CD8-positive, alpha-beta memory T cell (primary cell): ENCODE measurements around the gene XPO5. TPM values are rescaled to one million over a fixed set of nuclear protein-coding genes. Genes with fewer than 3 reads are reported as not detected.
"Not testable (repeated sequence)": the region's sequence is repeated elsewhere in the genome, so short reads cannot be mapped to it uniquely, and the experiment has no call there.

Source experiments
- CTCF ChIA-PET: fragments of 350-600 bp; sonication (Branson Sonifier 250); formaldehyde crosslinking; loops from one replicate; lab custom pipeline; 2021; ENCODE audit warnings: antibody characterized with exemption; lab: Charles Lee
- POLR2A ChIA-PET: fragments of 350-600 bp; sonication (Branson Sonifier 250); formaldehyde crosslinking; loops from one replicate; lab custom pipeline; 2021; ENCODE audit warnings: antibody characterized with exemption; lab: Charles Lee
- DNase-seq, 5 donors: peaks; one replicate each; pipeline versions ENCODE4 v3.0.0 to v3.0.0-alpha.2; 2020 to 2022; ENCODE audit warnings: mixed read lengths in 1 of 5
- H3K27ac ChIP-seq: one replicate; pipeline ENCODE4 v1.7.0; 2013; ENCODE audit warnings: low read depth, mild to moderate bottlenecking, low read length, moderate library complexity
- H3K27me3 ChIP-seq: 2 replicates; pipeline ENCODE4 v1.7.0; 2013; ENCODE audit warnings: low read length, mild to moderate bottlenecking; ENCODE audit not compliant: insufficient read depth, poor library complexity, severe bottlenecking
- H3K36me3 ChIP-seq: 2 replicates; pipeline ENCODE4 v1.7.0; 2013; ENCODE audit warnings: mild to moderate bottlenecking, low read length, moderate library complexity; ENCODE audit not compliant: insufficient read depth
- H3K4me1 ChIP-seq: 2 replicates; pipeline ENCODE4 v1.7.0; 2013; ENCODE audit warnings: mild to moderate bottlenecking, low read length, moderate library complexity; ENCODE audit not compliant: insufficient read depth
- H3K4me3 ChIP-seq: 2 replicates; pipeline ENCODE4 v1.7.0; 2013; ENCODE audit warnings: mild to moderate bottlenecking, low read length
- H3K9me3 ChIP-seq: 2 replicates; pipeline ENCODE4 v1.7.0; 2013; ENCODE audit warnings: mild to moderate bottlenecking, low read length
- H3K27ac Mint-ChIP-seq, 8 donors: one replicate each; pipeline ENCODE4 v1.8.0; 2020 to 2021; ENCODE audit warnings: mixed read lengths in 8 of 8, mild to moderate bottlenecking in 6 of 8, inconsistent platforms in 3 of 8, moderate library complexity in 3 of 8
- H3K27me3 Mint-ChIP-seq, 2 donors: one replicate each; pipeline ENCODE4 v1.8.0; 2020 to 2021; ENCODE audit warnings: mixed read lengths in 2 of 2, mild to moderate bottlenecking in 1 of 2, moderate library complexity in 1 of 2
- H3K36me3 Mint-ChIP-seq, 3 donors: one replicate each; pipeline ENCODE4 v1.8.0; 2020 to 2021; ENCODE audit warnings: mixed read lengths in 3 of 3, inconsistent platforms in 1 of 3, mild to moderate bottlenecking in 1 of 3
- H3K4me1 Mint-ChIP-seq, 3 donors: one replicate each; pipeline ENCODE4 v1.8.0; 2020 to 2021; ENCODE audit warnings: mixed read lengths in 3 of 3, inconsistent platforms in 1 of 3, mild to moderate bottlenecking in 1 of 3
- H3K4me3 Mint-ChIP-seq, 7 donors: one replicate each; pipeline ENCODE4 v1.8.0; 2020 to 2021; ENCODE audit warnings: mixed read lengths in 7 of 7, mild to moderate bottlenecking in 6 of 7, moderate library complexity in 4 of 7, inconsistent platforms in 2 of 7
- H3K9me3 Mint-ChIP-seq, 5 donors: one replicate each; pipeline ENCODE4 v1.8.0; 2020 to 2022; ENCODE audit warnings: mixed read lengths in 5 of 5, mild to moderate bottlenecking in 3 of 5, moderate library complexity in 2 of 5, inconsistent platforms in 1 of 5
- polyA plus RNA-seq: library from polyadenylated mRNA; unstranded; fragments of 300-500 nt; fragmentation: Illumina TruSeq; gene quantifications from one replicate; pipeline ENCODE4 v1.2.3, GENCODE V29; 2021
- total RNA-seq, 2 experiments: library from RNA; stranded (reverse); gene quantifications; one replicate each; pipeline ENCODE4 v1.2.3, GENCODE V29; 2021

XPO5 gene
- total and polyA plus RNA-seq, 3 experiments from 2014 or later = 15.3 to 116 (median 98.0) TPM

DNA sequence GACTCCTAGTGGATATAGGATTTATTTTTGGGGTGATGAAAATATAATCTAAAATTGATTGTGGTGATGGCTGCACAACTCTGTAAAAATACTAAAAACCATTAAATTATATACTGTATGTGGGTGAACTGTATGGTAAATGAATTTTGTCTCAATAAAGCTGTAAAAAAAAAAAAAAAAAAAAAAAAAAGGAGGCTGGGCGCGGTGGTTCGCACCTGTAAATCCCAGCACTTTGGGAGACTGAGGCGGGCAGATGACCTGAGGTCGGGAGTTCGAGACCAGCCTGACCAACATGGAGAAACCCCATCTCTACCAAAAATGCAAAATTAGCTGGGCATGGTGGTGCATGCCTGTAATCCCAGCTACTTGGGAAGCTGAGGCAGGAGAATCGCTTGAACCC is 18.2 kb downstream of the XPO5 start:
- H3K4me3 Mint-ChIP-seq, H3K27me3 ChIP-seq, H3K9me3 Mint-ChIP-seq, CTCF ChIA-PET, POLR2A ChIA-PET, H3K4me1 ChIP-seq, H3K4me1 Mint-ChIP-seq, H3K27ac ChIP-seq, H3K27me3 Mint-ChIP-seq, H3K9me3 ChIP-seq, H3K4me3 ChIP-seq, DNase-seq: not testable (repeated sequence)
- peaks cover 18 to 89% (median 21%) of the 10 kb centered on the region in 3 donors for H3K36me3 Mint-ChIP-seq
- peak overlapping the region in 1 of 8 donors; percentile 34 for H3K27ac Mint-ChIP-seq
- H3K36me3 ChIP-seq = peaks cover 47% of the 10 kb centered on the region

DNA sequence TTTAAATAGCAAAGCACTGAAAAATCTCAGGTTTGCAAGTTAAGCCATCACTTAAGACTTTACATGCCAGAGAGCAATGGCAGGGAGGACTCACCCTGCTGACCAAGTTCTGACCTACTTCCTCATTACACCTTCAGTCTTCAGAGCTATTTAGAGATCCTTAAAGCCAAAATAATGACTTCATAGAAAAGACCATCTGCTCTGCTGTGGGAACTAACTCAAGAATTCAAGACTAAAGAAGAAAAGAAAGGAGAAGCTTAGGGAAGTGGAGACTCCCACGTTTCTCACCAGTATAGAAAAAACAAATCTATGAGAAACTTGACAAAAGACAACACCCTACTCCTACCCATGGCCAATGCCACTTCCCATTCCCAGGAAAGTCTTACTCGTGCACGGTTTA is 28.6 kb downstream of the XPO5 start:
- no peaks in the 10 kb centered on the region for H3K27me3 ChIP-seq
- no peak overlapping the region for H3K4me3 Mint-ChIP-seq
- no peak overlapping the region for H3K27ac ChIP-seq
- H3K27me3 Mint-ChIP-seq = no peaks in the 10 kb centered on the region
- POLR2A ChIA-PET = no interaction called here
- H3K9me3 ChIP-seq = no peaks in the 10 kb centered on the region
- peaks cover 14 to 84% (median 34%) of the 10 kb centered on the region in 3 donors for H3K36me3 Mint-ChIP-seq
- no peak for DNase-seq
- CTCF ChIA-PET = no interaction called here
- H3K4me1 Mint-ChIP-seq = peaks cover 3 to 8% (median 8%) of the 10 kb centered on the region in 3 donors
- H3K4me1 ChIP-seq = no peaks in the 10 kb centered on the region
- H3K27ac Mint-ChIP-seq = peak overlapping the region in 4 of 8 donors; percentile 20 to 48 (median 32)
- H3K9me3 Mint-ChIP-seq = no peaks in the 10 kb centered on the region
- H3K36me3 ChIP-seq = peaks cover 47% of the 10 kb centered on the region
- H3K4me3 ChIP-seq = no peak overlapping the region

DNA sequence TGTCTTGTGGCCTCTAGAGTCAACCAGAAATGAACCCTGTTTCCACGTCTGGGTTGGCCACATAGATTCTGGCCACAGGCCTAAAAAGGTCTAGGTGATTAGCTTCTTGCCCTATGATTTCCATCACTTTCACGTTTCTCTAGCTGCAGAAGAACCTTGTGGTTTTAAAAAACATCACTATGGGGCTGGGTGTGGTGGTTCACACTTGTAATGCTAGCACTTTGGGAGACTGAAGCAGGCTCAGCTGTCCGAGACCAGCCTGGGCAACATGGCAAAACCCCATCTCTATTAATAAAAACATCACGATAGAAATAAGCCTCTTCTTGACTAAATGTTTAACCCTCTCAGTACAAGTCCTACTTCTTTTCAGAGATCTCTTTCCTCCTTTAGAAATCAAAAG is 31.4 kb downstream of the XPO5 start:
- H3K36me3 ChIP-seq = peaks cover 32% of the 10 kb centered on the region
- no peaks in the 10 kb centered on the region for H3K9me3 Mint-ChIP-seq
- peak overlapping the region in 4 of 8 donors; percentile 7 to 89 (median 71) for H3K27ac Mint-ChIP-seq
- H3K27me3 ChIP-seq = no peaks in the 10 kb centered on the region
- H3K4me3 Mint-ChIP-seq = peak overlapping the region in 1 of 7 donors; percentile 15
- ChIA-PET CTCF (no interaction called here), POLR2A (no interaction called here)
- DNase-seq = no peak
- peaks cover 7 to 78% (median 29%) of the 10 kb centered on the region in 3 donors for H3K36me3 Mint-ChIP-seq
- peaks cover 3 to 8% (median 6%) of the 10 kb centered on the region in 3 donors for H3K4me1 Mint-ChIP-seq
- H3K27ac ChIP-seq = no peak overlapping the region
- H3K27me3 Mint-ChIP-seq = no peaks in the 10 kb centered on the region
- no peaks in the 10 kb centered on the region for H3K4me1 ChIP-seq
- H3K9me3 ChIP-seq = no peaks in the 10 kb centered on the region
- no peak overlapping the region for H3K4me3 ChIP-seq

DNA sequence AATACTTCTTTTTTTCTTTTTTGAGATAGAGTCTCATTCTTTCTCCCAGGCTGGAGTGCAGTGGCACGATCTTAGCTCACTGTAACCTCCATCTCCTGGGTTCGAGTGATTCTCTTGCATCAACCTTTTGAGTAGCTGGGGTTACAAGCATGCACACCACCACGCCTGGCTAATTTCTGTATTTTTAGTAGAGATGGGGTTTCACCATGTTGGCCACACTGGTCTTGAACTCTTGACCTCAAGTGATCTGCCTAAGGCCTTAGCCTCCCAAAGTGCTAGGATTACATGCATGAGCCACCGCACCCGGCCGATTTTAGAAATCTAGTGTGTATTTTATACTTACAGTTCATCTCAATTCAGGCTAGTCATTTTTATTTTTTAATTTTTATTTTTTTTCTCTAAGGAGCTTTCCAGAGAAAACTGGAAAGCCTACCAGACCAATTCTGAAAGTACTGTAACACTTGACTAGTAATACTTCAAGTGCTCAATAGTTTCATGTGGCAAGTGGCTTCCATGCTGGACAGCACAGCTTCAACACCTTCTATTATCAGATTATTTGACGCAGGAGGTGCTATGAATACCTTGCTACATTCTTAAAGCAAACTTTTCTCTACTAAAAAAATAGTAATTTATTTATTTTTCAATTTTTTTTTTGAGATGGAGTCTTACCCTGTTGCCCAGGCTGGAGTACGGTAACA is 33.9 kb downstream of the XPO5 start:
- Mint-ChIP-seq H3K36me3 (peaks cover 4 to 76% (median 20%) of the 10 kb centered on the region in 3 donors), H3K27me3 (peaks cover 0 to 1% of the 10 kb centered on the region in 2 donors), H3K4me1 (peaks cover 3 to 8% (median 8%) of the 10 kb centered on the region in 3 donors), H3K4me3 (no peak overlapping the region), H3K27ac (peak overlapping the region in 3 of 8 donors; percentile 29 to 68 (median 50)), H3K9me3 (no peaks in the 10 kb centered on the region)
- Histone ChIP-seq H3K27ac (no peak overlapping the region), H3K27me3 (no peaks in the 10 kb centered on the region), H3K9me3 (no peaks in the 10 kb centered on the region), H3K36me3 (peaks cover 14% of the 10 kb centered on the region), H3K4me1 (no peaks in the 10 kb centered on the region), H3K4me3 (no peak overlapping the region)
- ChIA-PET POLR2A (no interaction called here), CTCF (interaction anchor here (1.2 kb wide), 1 partner anchor 22 kb away, joined by 3 read pairs; no protein-coding TSS in a partner anchor)
- no peak for DNase-seq

DNA sequence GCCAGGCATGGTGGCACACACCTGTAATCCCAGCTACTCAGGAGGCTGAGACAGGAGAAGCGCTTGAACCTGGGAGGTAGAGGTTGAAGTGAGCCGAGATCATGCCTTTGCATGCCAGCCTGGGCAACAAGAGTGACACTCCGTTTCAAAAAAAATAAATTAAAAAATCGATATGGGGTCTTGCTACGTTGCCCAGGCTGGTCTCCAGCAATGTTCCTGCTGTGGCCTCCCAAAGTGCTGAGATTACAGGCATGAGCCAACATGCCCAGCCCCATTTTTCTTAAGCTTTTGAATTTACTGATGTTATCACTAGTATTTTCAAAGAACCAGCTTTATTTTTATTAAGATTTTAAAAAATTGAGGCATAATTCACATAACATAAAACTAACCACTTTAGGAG is 35.3 kb downstream of the XPO5 start:
- H3K27ac Mint-ChIP-seq = no peak overlapping the region
- peaks cover 0 to 1% of the 10 kb centered on the region in 2 donors for H3K27me3 Mint-ChIP-seq
- no peaks in the 10 kb centered on the region for H3K9me3 Mint-ChIP-seq
- no peak for DNase-seq
- Histone ChIP-seq H3K9me3 (no peaks in the 10 kb centered on the region), H3K27ac (no peak overlapping the region), H3K4me1 (no peaks in the 10 kb centered on the region), H3K27me3 (no peaks in the 10 kb centered on the region), H3K4me3 (no peak overlapping the region), H3K36me3 (peaks cover 3% of the 10 kb centered on the region)
- H3K4me1 Mint-ChIP-seq = peaks cover 3 to 8% (median 8%) of the 10 kb centered on the region in 3 donors
- H3K4me3 Mint-ChIP-seq = no peak overlapping the region
- peaks cover 0 to 67% (median 12%) of the 10 kb centered on the region in 3 donors for H3K36me3 Mint-ChIP-seq
- CTCF ChIA-PET = no interaction called here
- POLR2A ChIA-PET = no interaction called here

DNA sequence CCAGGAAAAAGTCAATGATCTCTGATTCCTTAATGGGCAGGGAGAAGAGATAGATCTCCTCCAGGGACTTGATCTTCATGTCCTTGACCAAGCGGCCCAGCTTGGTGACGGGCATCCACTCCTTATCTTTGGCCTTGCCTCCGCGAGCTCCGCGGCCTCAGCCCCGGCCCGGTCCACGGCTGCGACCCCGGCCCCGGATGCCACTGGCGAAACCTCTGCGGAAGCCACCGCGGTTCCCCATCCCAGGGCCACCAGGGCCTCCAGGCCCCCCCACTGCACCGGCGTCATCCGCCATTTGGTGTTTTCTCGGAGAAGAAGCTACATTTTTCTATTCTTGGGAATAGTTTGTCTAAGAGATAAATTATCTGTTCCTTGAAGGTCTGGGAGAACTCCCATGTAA is 36.4 kb downstream of the XPO5 start:
- H3K9me3 Mint-ChIP-seq, H3K9me3 ChIP-seq, H3K4me3 Mint-ChIP-seq, H3K27me3 ChIP-seq, H3K4me3 ChIP-seq, CTCF ChIA-PET, DNase-seq, H3K4me1 ChIP-seq, H3K36me3 ChIP-seq, H3K27me3 Mint-ChIP-seq, POLR2A ChIA-PET, H3K27ac ChIP-seq, H3K27ac Mint-ChIP-seq, H3K4me1 Mint-ChIP-seq: not testable (repeated sequence)
- peaks cover 0 to 63% (median 12%) of the 10 kb centered on the region in 3 donors for H3K36me3 Mint-ChIP-seq

DNA sequence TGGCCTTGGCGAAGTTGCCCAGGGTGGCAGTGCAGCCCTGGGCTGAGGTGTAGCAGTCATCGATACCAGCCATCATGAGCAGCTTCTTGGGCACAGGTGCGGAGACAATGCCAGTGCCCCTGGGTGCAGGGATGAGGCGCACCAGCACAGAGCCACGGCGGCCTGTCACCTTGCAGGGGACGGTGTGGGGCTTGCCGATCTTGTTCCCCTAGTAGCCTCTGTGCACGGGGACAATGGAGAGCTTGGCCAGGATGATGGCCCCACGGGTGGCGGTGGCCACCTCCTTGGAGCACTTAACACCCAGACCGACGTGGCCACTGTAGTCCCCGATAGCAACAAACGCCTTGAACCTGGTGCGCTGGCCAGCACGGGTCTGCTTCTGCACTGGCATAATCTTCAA is 36.9 kb downstream of the XPO5 start:
- POLR2A ChIA-PET, H3K4me3 Mint-ChIP-seq: not testable (repeated sequence)
- H3K36me3 Mint-ChIP-seq = peaks cover 0 to 61% (median 10%) of the 10 kb centered on the region in 3 donors

DNA sequence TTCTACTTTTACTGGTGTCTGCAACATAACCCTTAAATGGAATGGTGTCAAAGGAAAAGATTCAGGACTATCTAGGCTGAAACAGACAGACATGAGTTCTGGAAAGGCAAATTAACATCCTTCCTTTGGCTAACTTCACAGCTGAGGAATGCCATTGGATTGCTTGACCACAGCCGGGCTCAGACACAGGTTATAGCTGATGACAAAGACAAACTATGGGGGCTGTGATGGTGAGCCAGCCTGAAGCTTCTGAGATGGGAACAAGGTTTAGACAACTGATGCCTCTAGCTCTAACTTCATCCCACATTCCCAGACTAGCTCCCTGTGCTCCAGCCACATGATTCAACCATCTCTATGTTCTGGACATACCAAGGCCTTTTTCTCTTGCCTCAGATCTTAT is 43.6 kb downstream of the XPO5 start:
- Histone ChIP-seq H3K27ac (no peak overlapping the region), H3K9me3 (no peaks in the 10 kb centered on the region), H3K4me1 (no peaks in the 10 kb centered on the region), H3K27me3 (no peaks in the 10 kb centered on the region), H3K4me3 (no peak overlapping the region), H3K36me3 (peaks cover 33% of the 10 kb centered on the region)
- CTCF ChIA-PET = no interaction called here
- H3K36me3 Mint-ChIP-seq = peaks cover 8 to 71% (median 18%) of the 10 kb centered on the region in 3 donors
- no peaks in the 10 kb centered on the region for H3K4me1 Mint-ChIP-seq
- no peaks in the 10 kb centered on the region for H3K27me3 Mint-ChIP-seq
- no peaks in the 10 kb centered on the region for H3K9me3 Mint-ChIP-seq
- no peak overlapping the region for H3K4me3 Mint-ChIP-seq
- POLR2A ChIA-PET = interaction anchor here (0.6 to 0.8 kb wide), 2 partner anchors 40 to 736 kb away, joined by 3 to 6 read pairs; no protein-coding TSS in a partner anchor
- peak overlapping the region in 3 of 8 donors; percentile 17 to 43 (median 42) for H3K27ac Mint-ChIP-seq
- DNase-seq = no peak

More for the DNA sequence above, 36.9 kb downstream of the XPO5 start:
- H3K4me3 ChIP-seq, H3K27ac Mint-ChIP-seq, H3K9me3 Mint-ChIP-seq, H3K36me3 ChIP-seq, H3K4me1 ChIP-seq, H3K27me3 ChIP-seq, H3K27me3 Mint-ChIP-seq, DNase-seq, H3K4me1 Mint-ChIP-seq, H3K27ac ChIP-seq, CTCF ChIA-PET, H3K9me3 ChIP-seq: not testable (repeated sequence)
